Stimulated activated CD4-positive, alpha-beta T cell treated with anti-CD3 and anti-CD28 coated beads, Interleukin-1b, Interleukin-23, amount 100 ng/mL, for 4 hours (primary cell): ENCODE results near the gene GNAL.
"Not testable (repeated sequence)": the region's sequence is repeated elsewhere in the genome, so short reads cannot be mapped to it uniquely, and the experiment has no call there.

Experiments
- DNase-seq, 2 donors: peaks; one replicate each; pipeline ENCODE4 v3.0.0-alpha.2; 2020; ENCODE audit warnings: low read depth in 2 of 2

GNAL gene

GRCh38 chr18:11688972-11689668 is at the start of gene GNAL:
GNAL (plus strand) TSS chr18:11689264; CDS start chr18:11689564, 300 bp downstream.
- peak; percentile 5 to 42 for DNase-seq

DNA sequence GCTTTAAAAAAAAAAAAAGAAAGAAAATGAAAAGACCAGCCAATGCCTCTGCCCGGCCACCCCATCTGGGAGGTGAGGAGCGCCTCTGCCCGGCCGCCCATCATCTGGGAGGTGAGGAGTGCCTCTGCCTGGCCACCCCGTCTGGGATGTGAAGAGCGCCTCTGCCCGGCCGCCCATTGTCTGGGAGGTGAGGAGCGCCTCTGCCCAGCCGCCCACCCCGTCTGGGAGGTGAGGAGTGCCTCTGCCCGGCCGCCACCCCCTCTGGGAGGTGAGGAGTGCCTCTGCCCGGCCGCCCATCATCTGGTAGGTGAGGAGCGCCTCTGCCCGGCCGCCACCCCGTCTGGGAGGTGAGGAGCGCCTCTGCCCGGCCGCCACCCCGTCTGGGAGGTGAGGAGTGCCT is 41.8 kb upstream of the GNAL start:
- not testable (repeated sequence) for DNase-seq

DNA sequence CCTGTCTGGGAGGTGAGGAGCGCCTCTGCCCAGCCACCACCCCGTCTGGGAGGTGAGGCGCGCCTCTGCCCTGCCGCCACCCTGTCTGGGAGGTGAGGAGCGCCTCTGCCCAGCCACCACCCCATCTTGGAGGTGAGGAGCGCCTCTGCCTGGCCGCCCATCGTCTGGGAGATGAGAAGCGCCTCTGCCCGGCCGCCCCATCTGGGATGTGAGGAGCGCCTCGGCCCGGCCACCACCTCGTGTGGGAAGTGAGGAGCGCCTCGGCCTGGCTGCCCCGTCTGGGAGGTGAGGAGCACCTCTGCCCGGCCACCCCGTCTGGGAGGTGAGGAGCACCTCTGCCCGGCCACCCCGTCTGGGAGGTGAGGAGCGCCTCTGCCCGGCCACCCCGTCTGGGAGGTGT is 41.3 kb upstream of the GNAL start:
- DNase-seq: not testable (repeated sequence)

- no peak for DNase-seq
Observed at GRCh38 chr18:11649839-11650238, 39.2 kb upstream of the GNAL start.

- DNase-seq: no peak
Observed at GRCh38 chr18:11651899-11652298, 37.2 kb upstream of the GNAL start.

DNA sequence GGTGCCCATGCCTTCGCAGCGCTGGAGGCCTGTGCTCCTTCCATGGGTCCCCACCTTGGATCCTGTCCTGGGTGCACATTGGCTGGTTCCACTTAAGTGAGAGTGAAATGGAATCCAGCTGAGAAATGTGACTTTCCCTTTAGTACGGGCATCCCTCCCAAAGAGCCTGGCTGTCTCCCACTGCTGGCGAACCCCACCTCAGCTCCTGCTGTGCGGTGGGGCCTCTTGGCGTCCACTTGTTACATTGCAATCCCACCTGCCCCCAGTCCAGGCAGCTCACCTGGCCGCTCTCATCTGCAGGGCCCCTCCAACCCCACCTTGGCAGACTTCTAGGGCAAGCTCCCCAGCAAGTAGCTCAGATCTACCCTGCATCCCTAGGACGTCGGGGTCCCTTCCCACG is 35.5 kb upstream of the GNAL start:
- no peak for DNase-seq

GRCh38 chr18:11654736-11655605 is 34.1 kb upstream of the GNAL start:
- peak in 1 of 2 donors; percentile 34 for DNase-seq

GRCh38 chr18:11655606-11655932 is 33.5 kb upstream of the GNAL start:
- no peak for DNase-seq

- DNase-seq: no peak
Observed at GRCh38 chr18:11657152-11657551, 31.9 kb upstream of the GNAL start.

DNA sequence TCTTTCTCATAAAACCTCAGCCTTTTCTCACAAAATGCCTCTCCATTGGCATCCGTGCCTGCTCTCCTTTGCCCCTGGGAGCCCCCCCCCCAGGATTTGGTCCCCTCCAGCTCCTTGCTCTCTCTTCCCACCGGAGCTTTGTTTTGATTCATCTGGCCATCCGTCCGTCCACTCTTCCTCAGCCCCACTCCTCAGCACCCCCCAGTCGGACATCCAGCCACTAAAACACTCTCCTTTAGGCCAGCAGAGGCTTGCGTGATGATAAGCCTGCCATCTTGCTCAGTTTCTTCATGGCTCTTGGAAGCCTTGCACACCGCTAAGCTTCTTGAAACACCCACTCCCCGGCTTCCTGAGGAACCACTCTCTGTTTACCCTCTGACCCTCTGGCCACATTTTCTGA is 31.5 kb upstream of the GNAL start:
- DNase-seq: no peak

- no peak for DNase-seq
Observed at GRCh38 chr18:11658019-11658418, 31.0 kb upstream of the GNAL start.

DNA sequence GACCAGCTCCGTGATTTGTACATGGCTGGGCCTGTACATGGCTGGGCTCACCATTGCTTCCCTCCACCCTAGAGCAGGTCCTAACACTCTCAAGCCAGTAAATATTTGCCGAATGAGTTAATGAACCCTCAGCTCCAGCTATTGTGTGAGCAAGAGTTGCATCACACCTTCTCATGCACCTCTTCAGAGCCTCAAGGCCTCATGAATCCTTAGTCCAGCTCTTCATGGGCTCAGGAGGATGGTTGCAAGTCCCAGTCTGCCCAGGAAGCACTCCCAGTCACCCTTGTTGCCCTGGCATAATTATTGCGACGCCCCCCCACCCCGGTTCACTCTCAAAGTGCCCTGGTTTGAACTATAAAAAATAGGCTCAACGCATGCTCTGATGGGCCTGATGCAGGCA is 30.1 kb upstream of the GNAL start:
- no peak for DNase-seq

DNA sequence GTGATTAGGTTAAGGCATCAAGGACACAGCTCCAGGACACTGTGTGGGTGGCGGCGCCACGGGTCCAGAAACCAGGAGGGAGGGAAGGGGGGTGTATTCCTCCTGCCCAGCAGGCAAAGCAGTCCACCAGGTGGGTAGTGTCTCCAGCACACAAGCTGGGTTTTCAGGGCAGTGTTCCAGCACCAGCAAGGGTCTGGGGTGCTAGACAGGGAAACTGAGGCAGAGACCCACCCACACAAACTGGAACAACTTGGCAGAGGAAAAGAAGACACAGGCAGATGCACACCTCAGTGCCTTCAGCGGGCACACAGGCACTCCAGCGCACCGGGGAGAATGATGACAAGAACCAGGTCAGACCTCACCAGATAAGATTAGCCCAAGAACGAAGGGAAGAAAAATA is 28.4 kb upstream of the GNAL start:
- no peak for DNase-seq

DNA sequence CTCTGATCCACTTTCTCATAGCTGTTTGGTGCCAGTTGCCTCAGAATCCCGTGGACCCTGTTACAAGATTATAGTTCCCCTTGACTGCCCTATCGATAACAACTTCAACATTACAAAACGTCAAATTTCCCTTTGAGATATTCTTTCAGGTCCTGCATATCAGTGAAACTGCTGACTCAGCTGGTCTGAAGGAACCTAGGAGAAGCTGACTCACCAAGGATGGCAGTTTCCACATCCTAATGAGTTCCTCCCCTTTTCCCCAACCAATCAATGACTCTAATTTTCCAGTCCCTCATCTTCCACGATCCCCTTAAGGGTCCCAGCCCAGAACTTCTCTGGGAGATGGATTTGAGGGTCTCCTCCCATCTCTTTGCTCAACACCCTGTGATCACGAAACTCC is 27.6 kb upstream of the GNAL start:
- no peak for DNase-seq

DNA sequence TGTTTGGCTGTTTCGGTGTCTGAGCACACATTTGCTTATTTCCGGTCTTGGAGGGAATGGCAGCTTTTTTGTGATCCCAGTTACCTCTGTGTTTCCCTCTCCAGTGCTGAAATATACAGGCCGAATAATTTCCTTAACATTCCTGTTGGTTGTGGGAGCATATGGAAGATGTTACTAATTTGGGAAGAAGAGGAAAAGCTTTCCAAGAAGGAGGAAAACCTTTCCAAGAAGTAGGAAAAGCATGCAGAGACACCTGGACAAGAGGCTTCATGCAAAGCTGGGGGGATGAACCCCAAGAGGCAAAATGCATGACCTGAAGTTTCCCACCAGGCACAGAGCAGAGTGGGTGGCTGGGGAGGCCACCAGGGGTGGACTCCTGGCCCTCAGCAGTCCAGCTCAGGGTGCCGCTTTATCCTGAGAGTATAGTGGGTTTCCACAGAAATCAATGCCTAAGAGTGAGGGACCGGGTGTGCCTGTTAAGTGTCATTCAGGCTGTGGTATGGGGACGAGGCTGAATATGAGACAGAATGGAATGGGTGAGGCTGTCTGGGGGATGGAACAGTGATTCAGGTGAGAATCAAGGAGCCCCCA is 25.5 kb upstream of the GNAL start:
- DNase-seq: no peak

DNA sequence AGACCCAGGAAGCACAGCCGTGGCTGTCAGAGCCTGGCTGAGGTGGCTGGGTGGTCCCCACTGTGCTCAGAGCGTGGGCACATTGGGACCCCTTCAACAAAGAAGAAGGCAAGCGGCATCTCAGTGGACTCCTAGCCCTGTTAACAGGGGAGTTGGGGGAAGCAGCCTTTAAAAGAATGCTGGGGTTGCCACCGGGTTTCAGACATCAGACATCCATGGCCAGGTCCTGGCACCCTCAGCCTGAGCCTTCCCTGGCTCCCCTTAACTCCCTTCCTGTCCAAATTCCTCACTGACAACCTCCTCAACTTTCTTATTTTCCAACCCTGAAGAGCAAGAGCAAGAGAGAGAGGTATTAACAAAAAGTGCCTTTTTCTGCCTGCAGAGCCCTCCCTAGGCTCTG is 24.8 kb upstream of the GNAL start:
- DNase-seq: no peak

DNA sequence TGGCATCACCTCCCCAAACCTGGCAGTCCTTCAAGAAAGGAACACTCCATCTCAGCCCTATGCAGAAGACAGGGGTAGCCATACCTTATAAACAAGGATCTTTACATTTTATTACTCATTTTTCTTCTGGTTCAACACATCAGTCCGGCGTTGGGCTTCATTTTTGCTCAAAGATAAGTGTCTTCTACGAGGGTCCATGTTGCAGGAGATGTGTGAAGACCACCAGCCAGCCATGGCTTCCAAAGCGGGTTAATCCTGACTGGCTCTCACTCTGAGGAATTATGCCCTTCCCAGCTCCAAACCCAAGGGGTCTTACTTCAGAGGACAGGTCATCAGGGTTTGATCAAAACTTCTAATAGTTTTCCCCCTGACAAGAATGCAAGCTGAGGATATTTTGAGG is 23.9 kb upstream of the GNAL start:
- DNase-seq: no peak

GRCh38 chr18:11665587-11665986 is 23.5 kb upstream of the GNAL start:
- no peak for DNase-seq

DNA sequence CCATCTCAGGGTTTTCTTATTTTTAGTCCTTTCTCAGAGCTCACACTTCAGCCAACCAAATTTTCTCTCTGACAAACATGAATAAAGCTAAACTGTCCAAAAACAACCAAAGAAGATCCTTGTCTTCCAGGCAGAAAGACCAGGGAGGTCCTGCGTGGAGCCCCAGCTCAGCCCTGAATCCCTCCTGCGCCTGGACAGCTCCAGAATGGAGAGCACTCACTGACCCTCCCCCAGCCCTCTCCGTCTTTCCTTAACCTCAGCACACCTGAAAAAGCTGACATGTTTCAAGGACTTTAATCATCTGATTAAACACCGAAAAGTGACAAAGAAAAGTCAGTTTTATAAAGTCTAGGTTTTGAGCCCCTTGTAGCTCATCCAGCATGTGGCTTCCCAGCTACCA is 22.9 kb upstream of the GNAL start:
- no peak for DNase-seq

GRCh38 chr18:11666831-11667230 is 22.2 kb upstream of the GNAL start:
- DNase-seq: no peak

DNA sequence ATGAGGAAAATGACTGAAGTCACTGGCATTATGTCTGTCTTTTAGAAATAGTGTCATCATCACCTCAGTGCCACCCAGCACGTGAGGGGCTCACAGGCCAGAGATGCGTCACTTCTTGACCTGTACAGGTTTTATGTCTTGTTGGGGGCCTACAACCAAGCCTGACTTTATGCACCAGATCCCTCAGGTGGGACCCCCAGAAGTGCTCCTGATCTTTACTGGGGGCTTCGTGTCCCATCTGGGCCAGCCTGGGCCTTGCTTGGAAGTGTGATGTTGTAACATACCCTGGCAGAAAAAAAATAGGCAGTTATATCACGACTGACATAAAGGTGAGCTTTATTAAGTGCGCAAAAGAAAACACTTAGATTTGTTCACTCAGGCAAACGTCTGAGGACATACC is 21.5 kb upstream of the GNAL start:
- DNase-seq: no peak

DNA sequence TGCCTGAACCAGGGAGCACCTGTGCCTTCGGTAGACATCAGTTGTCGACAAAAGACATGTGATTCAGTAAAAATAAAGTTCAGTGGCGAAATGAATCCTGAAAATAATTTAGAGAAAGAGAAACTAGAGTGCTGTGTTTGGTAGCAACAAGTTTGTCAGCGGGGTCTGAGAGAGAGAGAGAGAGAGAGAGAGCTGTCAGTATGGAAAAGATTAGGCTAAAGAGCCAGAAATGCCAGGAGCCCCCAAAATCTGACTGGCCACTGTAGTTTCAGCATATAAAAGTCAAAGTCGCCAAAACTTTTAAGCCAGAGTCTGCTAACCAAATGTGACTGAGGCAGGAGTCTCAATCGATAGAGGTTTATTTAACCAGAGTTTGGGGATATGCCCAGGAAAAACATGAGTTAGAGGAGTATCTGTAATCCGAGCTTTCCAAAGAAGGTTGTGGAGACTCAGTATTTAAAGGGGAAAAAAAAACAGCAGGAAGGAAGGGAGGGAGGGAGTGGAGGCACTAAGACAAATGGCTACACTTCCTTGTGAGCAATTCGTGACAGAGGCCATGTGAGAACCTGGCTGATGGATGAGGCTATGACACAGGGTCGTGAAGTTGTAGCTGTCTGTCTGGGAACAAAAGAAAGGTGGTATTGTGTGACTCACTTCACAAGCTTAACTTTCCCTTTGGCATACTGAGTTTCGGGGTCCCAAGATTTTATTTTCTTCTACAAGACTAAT is 20.5 kb upstream of the GNAL start:
- DNase-seq: no peak
